Measurements from ENCODE around the gene RNF213. TPM values are rescaled to one million over a fixed set of nuclear protein-coding genes. Genes with fewer than 3 reads are reported as not detected.
"Not testable (repeated sequence)": the region's sequence is repeated elsewhere in the genome, so short reads cannot be mapped to it uniquely, and the experiment has no call there.

RNF213 gene
- total RNA-seq, 2 experiments from 2014 or later, result 488 TPM

GRCh38 chr17:80248894-80249710 lies 11.6 kb upstream of the RNF213 start:
- H3K27ac Mint-ChIP-seq, result no peak overlapping the region

GRCh38 chr17:80251966-80252365 lies 8.7 kb upstream of the RNF213 start:
- Mint-ChIP-seq H3K4me1 (peaks cover 23% of the 10 kb centered on the region), H3K4me3 (no peak overlapping the region)

More at GRCh38 chr17:80248894-80249710, 11.6 kb upstream of the RNF213 start:
- Mint-ChIP-seq H3K4me1 (peaks cover 12% of the 10 kb centered on the region), H3K27me3 (no peaks in the 10 kb centered on the region), H3K36me3 (no peaks in the 10 kb centered on the region), H3K4me3 (no peak overlapping the region), H3K9me3 (no peaks in the 10 kb centered on the region)
- ATAC-seq (ENCODE audit: low read depth) (no peak), DNase-seq (no peak)
- POLR2A ChIA-PET, result no interaction called here

GRCh38 chr17:80252871-80253270 lies 7.8 kb upstream of the RNF213 start:
- no peak overlapping the region for H3K27ac Mint-ChIP-seq
- DNase-seq, result peak; percentile 84
- no peaks in the 10 kb centered on the region for H3K36me3 Mint-ChIP-seq
- no peaks in the 10 kb centered on the region for H3K9me3 Mint-ChIP-seq
- peaks cover 24% of the 10 kb centered on the region for H3K4me1 Mint-ChIP-seq
- POLR2A ChIA-PET, result no interaction called here
- H3K4me3 Mint-ChIP-seq, result no peak overlapping the region
- no peaks in the 10 kb centered on the region for H3K27me3 Mint-ChIP-seq
- ATAC-seq (ENCODE audit: low read depth), result peak; percentile 76

More at GRCh38 chr17:80251966-80252365, 8.7 kb upstream of the RNF213 start:
- POLR2A ChIA-PET, result interaction anchor here (0.9 kb wide), 1 partner anchor 13 kb away, joined by 3 read pairs; no protein-coding TSS in a partner anchor
- no peaks in the 10 kb centered on the region for H3K9me3 Mint-ChIP-seq
- ATAC-seq (ENCODE audit: low read depth), result no peak
- no peaks in the 10 kb centered on the region for H3K36me3 Mint-ChIP-seq
- H3K27ac Mint-ChIP-seq, result no peak overlapping the region
- H3K27me3 Mint-ChIP-seq, result no peaks in the 10 kb centered on the region
- DNase-seq, result no peak

GRCh38 chr17:80253631-80254395 lies 6.8 kb upstream of the RNF213 start:
- H3K4me1 Mint-ChIP-seq, result peaks cover 31% of the 10 kb centered on the region
- H3K9me3 Mint-ChIP-seq, result no peaks in the 10 kb centered on the region
- no peaks in the 10 kb centered on the region for H3K36me3 Mint-ChIP-seq
- POLR2A ChIA-PET, result interaction anchor here (1.3 kb wide), 1 partner anchor 11 kb away, joined by 11 read pairs; no protein-coding TSS in a partner anchor
- no peak for ATAC-seq (ENCODE audit: low read depth)
- no peaks in the 10 kb centered on the region for H3K27me3 Mint-ChIP-seq
- no peak for DNase-seq
- H3K4me3 Mint-ChIP-seq, result no peak overlapping the region
- peak overlapping the region; percentile 51 for H3K27ac Mint-ChIP-seq

- Mint-ChIP-seq H3K4me1 (peaks cover 33% of the 10 kb centered on the region), H3K27ac (peak overlapping the region; percentile 74), H3K9me3 (no peaks in the 10 kb centered on the region), H3K27me3 (no peaks in the 10 kb centered on the region), H3K36me3 (no peaks in the 10 kb centered on the region), H3K4me3 (peak overlapping the region; percentile 65)
- DNase-seq, result peak; percentile 44
- ATAC-seq (ENCODE audit: low read depth), result peak; percentile 62
- POLR2A ChIA-PET, result interaction anchor here (1.0 to 1.3 kb wide), 3 partner anchors 9 to 42 kb away, joined by 5 to 11 read pairs (median 7); no protein-coding TSS in a partner anchor
Observed at GRCh38 chr17:80254396-80255251, 6.0 kb upstream of the RNF213 start.

- peaks cover 37% of the 10 kb centered on the region for H3K4me1 Mint-ChIP-seq
- no peaks in the 10 kb centered on the region for H3K36me3 Mint-ChIP-seq
- H3K27ac Mint-ChIP-seq, result no peak overlapping the region
- no peaks in the 10 kb centered on the region for H3K9me3 Mint-ChIP-seq
- no peak overlapping the region for H3K4me3 Mint-ChIP-seq
- POLR2A ChIA-PET, result interaction anchor here (1.6 kb wide), 1 partner anchor 10 kb away, joined by 4 read pairs; no protein-coding TSS in a partner anchor
- no peaks in the 10 kb centered on the region for H3K27me3 Mint-ChIP-seq
- ATAC-seq (ENCODE audit: low read depth), result no peak
- no peak for DNase-seq
Observed at GRCh38 chr17:80256034-80256350, 4.7 kb upstream of the RNF213 start.

GRCh38 chr17:80257716-80258213 lies 2.9 kb upstream of the RNF213 start:
- POLR2A ChIA-PET, result interaction anchor here (0.6 kb wide), 1 partner anchor 19 kb away, joined by 4 read pairs; no protein-coding TSS in a partner anchor
- peaks cover 2% of the 10 kb centered on the region for H3K36me3 Mint-ChIP-seq
- H3K9me3 Mint-ChIP-seq, result no peaks in the 10 kb centered on the region
- H3K4me3 Mint-ChIP-seq, result no peak overlapping the region
- H3K4me1 Mint-ChIP-seq, result peaks cover 45% of the 10 kb centered on the region
- no peak overlapping the region for H3K27ac Mint-ChIP-seq
- no peaks in the 10 kb centered on the region for H3K27me3 Mint-ChIP-seq
- ATAC-seq (ENCODE audit: low read depth) (no peak), DNase-seq (no peak)

- not testable (repeated sequence) for H3K4me3 Mint-ChIP-seq
- POLR2A ChIA-PET, result interaction anchor here (0.6 kb wide), 1 partner anchor 19 kb away, joined by 4 read pairs; no protein-coding TSS in a partner anchor
- peak overlapping the region; percentile 69 for H3K27ac Mint-ChIP-seq
Observed at GRCh38 chr17:80258296-80258695, 2.4 kb upstream of the RNF213 start.

GRCh38 chr17:80259457-80260068 lies 1.1 kb upstream of the RNF213 start:
- peaks cover 34% of the 10 kb centered on the region for H3K4me1 Mint-ChIP-seq
- ATAC-seq (ENCODE audit: low read depth) (no peak), DNase-seq (no peak)
- peak overlapping the region; percentile 85 for H3K4me3 Mint-ChIP-seq
- peaks cover 8% of the 10 kb centered on the region for H3K36me3 Mint-ChIP-seq
- H3K27ac Mint-ChIP-seq, result peak overlapping the region; percentile 88
- no peaks in the 10 kb centered on the region for H3K27me3 Mint-ChIP-seq
- H3K9me3 Mint-ChIP-seq, result no peaks in the 10 kb centered on the region
- POLR2A ChIA-PET, result interaction anchor here (0.6 kb wide), 1 partner anchor 64 kb away, joined by 3 read pairs; no protein-coding TSS in a partner anchor

More at GRCh38 chr17:80258296-80258695, 2.4 kb upstream of the RNF213 start:
- not testable (repeated sequence) for DNase-seq; H3K27me3 Mint-ChIP-seq; H3K9me3 Mint-ChIP-seq; ATAC-seq (ENCODE audit: low read depth); H3K36me3 Mint-ChIP-seq
- H3K4me1 Mint-ChIP-seq, result peaks cover 41% of the 10 kb centered on the region

GRCh38 chr17:80260069-80260535 lies 550 bp upstream of the RNF213 start:
- no peaks in the 10 kb centered on the region for H3K9me3 Mint-ChIP-seq
- peaks cover 12% of the 10 kb centered on the region for H3K36me3 Mint-ChIP-seq
- no peaks in the 10 kb centered on the region for H3K27me3 Mint-ChIP-seq
- peak overlapping the region; percentile 85 for H3K4me3 Mint-ChIP-seq
- peaks cover 29% of the 10 kb centered on the region for H3K4me1 Mint-ChIP-seq
- peak overlapping the region; percentile 88 for H3K27ac Mint-ChIP-seq
- DNase-seq (peak; percentile 83), ATAC-seq (ENCODE audit: low read depth) (peak; percentile 25)
- POLR2A ChIA-PET, result interaction anchor here (1.6 kb wide), 2 partner anchors 41 to 114 kb away, joined by 4 to 5 read pairs; no protein-coding TSS in a partner anchor

- DNase-seq (peak; percentile 78), ATAC-seq (ENCODE audit: low read depth) (peak; percentile 22)
- Mint-ChIP-seq H3K4me1 (peaks cover 33% of the 10 kb centered on the region), H3K36me3 (peaks cover 17% of the 10 kb centered on the region), H3K9me3 (no peaks in the 10 kb centered on the region), H3K4me3 (peak overlapping the region; percentile 90), H3K27me3 (no peaks in the 10 kb centered on the region), H3K27ac (peak overlapping the region; percentile 96)
- POLR2A ChIA-PET, result interaction anchor here (1.2 to 1.6 kb wide), 4 partner anchors 17 to 115 kb away, joined by 4 to 10 read pairs (median 5); no protein-coding TSS in a partner anchor
Observed at GRCh38 chr17:80261159-80261894, 675 bp downstream of the RNF213 start.

Data from activated naive CD8-positive, alpha-beta T cell treated with anti-CD3 and anti-CD28 coated beads, Interleukin-2, amount 10 ng/mL, durations not matched to agents 7 days and 5 days (primary cell).